OCI-LY1 (cell line): ENCODE results near the gene TNIP3.

Experiments
- EZH2 ChIP-seq: fragments of 200-600 bp; sonication (generic), shearing (Covaris generic); IDR thresholded peaks from 2 replicates; pipeline ENCODE4 v1.8.0; 2017; ENCODE audit warnings: borderline replicate concordance, mixed run types, mild to moderate bottlenecking, antibody characterized with exemption, low read length, moderate library complexity, mixed read lengths
- TF ChIP-seq, protein P1 (sequence below): fragments of 200-600 bp; sonication (generic), shearing (Covaris generic); IDR thresholded peaks from 2 replicates; pipeline ENCODE4 v1.5.1; 2017; ENCODE audit warnings: mild to moderate bottlenecking, antibody characterized with exemption, low read length, moderate library complexity, mixed read lengths

DNA sequence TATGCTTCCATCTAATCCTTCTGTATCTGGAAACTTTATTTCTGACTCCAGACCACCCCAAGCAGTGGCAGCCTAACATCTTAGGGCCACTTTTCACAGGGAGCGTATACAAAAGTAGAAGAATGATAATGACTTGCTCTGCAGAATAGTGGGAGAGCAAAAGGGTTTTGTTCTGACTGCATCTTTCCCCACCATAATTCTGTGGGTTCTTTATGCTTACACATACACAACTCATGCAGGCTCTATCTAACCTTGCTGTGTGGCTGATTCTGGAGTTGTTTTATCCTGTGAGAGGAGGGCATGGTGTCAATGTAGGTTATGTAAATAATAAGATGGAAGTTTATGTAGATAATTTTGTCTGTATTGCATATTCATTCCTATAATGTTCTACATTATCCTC lies 49.4 kb downstream of the TNIP3 start:
- TF ChIP-seq, protein P1, sequence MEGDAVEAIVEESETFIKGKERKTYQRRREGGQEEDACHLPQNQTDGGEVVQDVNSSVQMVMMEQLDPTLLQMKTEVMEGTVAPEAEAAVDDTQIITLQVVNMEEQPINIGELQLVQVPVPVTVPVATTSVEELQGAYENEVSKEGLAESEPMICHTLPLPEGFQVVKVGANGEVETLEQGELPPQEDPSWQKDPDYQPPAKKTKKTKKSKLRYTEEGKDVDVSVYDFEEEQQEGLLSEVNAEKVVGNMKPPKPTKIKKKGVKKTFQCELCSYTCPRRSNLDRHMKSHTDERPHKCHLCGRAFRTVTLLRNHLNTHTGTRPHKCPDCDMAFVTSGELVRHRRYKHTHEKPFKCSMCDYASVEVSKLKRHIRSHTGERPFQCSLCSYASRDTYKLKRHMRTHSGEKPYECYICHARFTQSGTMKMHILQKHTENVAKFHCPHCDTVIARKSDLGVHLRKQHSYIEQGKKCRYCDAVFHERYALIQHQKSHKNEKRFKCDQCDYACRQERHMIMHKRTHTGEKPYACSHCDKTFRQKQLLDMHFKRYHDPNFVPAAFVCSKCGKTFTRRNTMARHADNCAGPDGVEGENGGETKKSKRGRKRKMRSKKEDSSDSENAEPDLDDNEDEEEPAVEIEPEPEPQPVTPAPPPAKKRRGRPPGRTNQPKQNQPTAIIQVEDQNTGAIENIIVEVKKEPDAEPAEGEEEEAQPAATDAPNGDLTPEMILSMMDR = no peak
- TF ChIP-seq EZH2 = no peak
